Heart left ventricle (tissue), 16 donors: ENCODE measurements around the gene JMJD7. TPM values are rescaled to one million over a fixed set of nuclear protein-coding genes. Genes with fewer than 3 reads are reported as not detected.

Experiments
- ATAC-seq, 4 donors: fragments of 200-7000 bp; cut with Tn5 transposase; one replicate each; pipeline ENCODE4 v1.9.1; 2020 to 2022; ENCODE audit warnings: moderate library complexity in 4 of 4, mild to moderate bottlenecking in 3 of 4, moderate number of reproducible peaks in 1 of 4
- DNase-seq, 5 donors: peaks; one replicate each; pipeline ENCODE4 v3.0.0-alpha.2; 2020
- H3K27ac ChIP-seq, 12 donors: fragments of 200-600 bp; sonication (generic) in 4 of 12; one replicate each; pipeline versions ENCODE4 v1.5.0 to v1.8.0; 2016 to 2022; ENCODE audit warnings: mild to moderate bottlenecking in 2 of 12
- H3K27me3 ChIP-seq, 9 donors: fragments of 200-600 bp; sonication (generic) in 2 of 9; one replicate each; pipeline versions ENCODE4 v1.5.1 to v1.8.0; 2016 to 2022; ENCODE audit warnings: mild to moderate bottlenecking in 3 of 9
- H3K36me3 ChIP-seq, 9 donors: fragments of 200-600 bp; sonication (generic) in 2 of 9; one replicate each; pipeline versions ENCODE4 v1.5.0 to v1.8.0; 2018 to 2022; ENCODE audit warnings: mild to moderate bottlenecking in 2 of 9
- H3K4me1 ChIP-seq, 12 donors: fragments of 200-600 bp; sonication (generic) in 4 of 12; one replicate each; pipeline versions ENCODE4 v1.5.0 to v1.8.0; 2016 to 2022; ENCODE audit warnings: mild to moderate bottlenecking in 3 of 12
- H3K4me3 ChIP-seq, 12 donors: fragments of 200-600 bp; sonication (generic) in 4 of 12; one replicate each; pipeline versions ENCODE4 v1.5.0 to v1.8.0; 2017 to 2022; ENCODE audit warnings: mild to moderate bottlenecking in 9 of 12, moderate library complexity in 4 of 12
- H3K9me3 ChIP-seq, 12 donors: fragments of 200-600 bp; sonication (generic) in 4 of 12; one replicate each; pipeline versions ENCODE4 v1.5.0 to v1.8.0; 2016 to 2022; ENCODE audit warnings: mild to moderate bottlenecking in 1 of 12
- CTCF ChIP-seq, 12 donors: fragments of 200-600 bp; sonication (generic) in 4 of 12; IDR thresholded peaks; one replicate each; pipeline versions ENCODE4 v1.5.0 to v1.8.0; 2018 to 2022; ENCODE audit warnings: antibody characterized with exemption in 12 of 12, mild to moderate bottlenecking in 5 of 12
- POLR2A ChIP-seq, 2 donors: fragments of 450-650 bp; IDR thresholded peaks; one replicate each; pipeline ENCODE4 v1.6.1; 2017; ENCODE audit warnings: antibody characterized with exemption in 2 of 2, mild to moderate bottlenecking in 2 of 2, moderate library complexity in 2 of 2
- WGBS, 4 donors: extraction: QIAGEN DNeasy Blood & Tissue Kit in 2 of 4; methylation state at CpG; one replicate each; pipeline versions ENCODE4 v1.1.5 to v1.1.7; 2013 to 2018; 5-methylcytosine and 5-hydroxymethylcytosine counted together
- intact Hi-C, 10 donors: fragments of 100-400 bp; cut with DNase I; formaldehyde crosslinking; loops; one replicate each; pipeline versions ENCODE4 v1.11.1 to v1.14.2; 2022
- polyA plus RNA-seq, 2 donors: library from polyadenylated mRNA; stranded (reverse); fragments of 200-250 nt; gene quantifications; one replicate each; pipeline ENCODE4 v1.2.3, GENCODE V29; 2013
- total RNA-seq, 9 donors: library from RNA; depleted of rRNA in 2 of 9; stranded (reverse); fragments of >200 nt in 2 of 9; fragmentation: NEBNext Ultra II Directional in 3 of 9; extraction: Animal tissue kit (Norgen Biotek cat#: 25700) in 3 of 9; gene quantifications; one replicate each; pipeline versions ENCODE4 v1.1.0 to v1.2.4, GENCODE V29; 2016 to 2023
- donor health status: ischemic (EF 13 %, LVEDD 7.1; RV severe dilation, severe dysfunction).
- donor health status: healthy with polysubstance abuse.
- donor health status: DM: no; HTN: yes; CAD: no.
- donor health status: DM: no; HTN: no; CAD: no.
- donor health status: ischemic (EF 25% LVEDD 6.9; RV normal size, moderate dysfunction).
- donor health status: ischemic (EF 25% LVEDD 5.7; RV mildly dilated, moderate dysfunction).
- donor health status: healthy.
- donor health status: DM: yes; HTN: yes; CAD: no.
- donor health status: ischemic (EF 35%, LVEDD 5.7; RV mildly dilated, moderate dysfunction).
- donor health status: nonischemic (EF 11% LVEDD 7.7; RV severe dilation, severe dysfunction).
- donor health status: DM: yes; HTN: yes; CAD: no.
- donor health status: PGD.
- donor health status: ischemic (EF 29% LVEDD 5.4; RV normal size, mild dysfunction).
- donor health status: nonischemic (EF 23%, LVEDD 6.1; RV moderate dilation, normal function).

JMJD7 gene
- total and polyA plus RNA-seq, 11 donors: 5.4 to 20.6 (median 11.8) TPM

- Histone ChIP-seq H3K27me3 (no peaks in the 10 kb centered on the region), H3K27ac (no peak overlapping the region), H3K4me1 (peaks cover 0 to 28% (median 4%) of the 10 kb centered on the region in 12 donors), H3K4me3 (no peak overlapping the region), H3K36me3 (peaks cover 0 to 23% (median 19%) of the 10 kb centered on the region in 9 donors), H3K9me3 (no peaks in the 10 kb centered on the region)
- DNase-seq (no peak), ATAC-seq (no peak)
- TF ChIP-seq POLR2A (IDR thresholded peaks at IDR 0.05) (no peak), CTCF (IDR thresholded peaks at IDR 0.05) (no peak)
- WGBS, 4 donors: 83 to 93% (median 89%) methylated on average over 2 of the region's 2 CpGs
- intact Hi-C loops: no loop called here
These were observed 18.8 kb upstream of the JMJD7 start for GRCh38 chr15:41809121-41809520.

- intact Hi-C loops: loop anchor here in 9 of 10 donors (2.0 to 10.0 kb wide), 7 partner anchors 37 to 335 kb away; partner anchors contain the start of gene TYRO3 (in 7 of the 9)
- TF ChIP-seq CTCF (IDR thresholded peaks at IDR 0.05) (no peak), POLR2A (IDR thresholded peaks at IDR 0.05) (no peak)
- no peak for DNase-seq
- Histone ChIP-seq H3K9me3 (no peaks in the 10 kb centered on the region), H3K27me3 (no peaks in the 10 kb centered on the region), H3K4me1 (peaks cover 0 to 28% (median 3%) of the 10 kb centered on the region in 12 donors), H3K36me3 (peaks cover 0 to 28% (median 24%) of the 10 kb centered on the region in 9 donors), H3K27ac (no peak overlapping the region), H3K4me3 (no peak overlapping the region)
- ATAC-seq: no peak
- WGBS, 4 donors: 63 to 72% (median 68%) methylated on average over 11 to 12 of the region's 12 CpGs
These were observed 18.2 kb upstream of the JMJD7 start for GRCh38 chr15:41809526-41810220.

GRCh38 chr15:41810651-41811431 is 17.1 kb upstream of the JMJD7 start:
- WGBS, 4 donors: 92 to 95% (median 93%) methylated on average over 5 of the region's 5 CpGs
- Histone ChIP-seq H3K27me3 (no peaks in the 10 kb centered on the region), H3K9me3 (no peaks in the 10 kb centered on the region), H3K4me3 (no peak overlapping the region), H3K36me3 (peaks cover 0 to 39% (median 31%) of the 10 kb centered on the region in 9 donors), H3K27ac (no peak overlapping the region), H3K4me1 (peaks cover 0 to 20% (median 3%) of the 10 kb centered on the region in 12 donors)
- DNase-seq: no peak
- intact Hi-C loops: loop anchor here (1.0 to 10.0 kb wide), 10 partner anchors 37 to 336 kb away; partner anchors contain the start of genes TYRO3 (in 7 of the 10) and MAPKBP1 (in 3 of the 10)
- TF ChIP-seq CTCF (IDR thresholded peaks at IDR 0.05) (no peak), POLR2A (IDR thresholded peaks at IDR 0.05) (no peak)
- no peak for ATAC-seq
